Fibroblast of skin of scalp (primary cell): ENCODE measurements around the gene CCL19.
A peak's percentile ranks its signal among the peaks of the same experiment; 100 is the strongest.

Experiments
- DNase-seq: peaks from one replicate; pipeline ENCODE4 v3.0.0-alpha.2; 2013

The CCL19 gene

GRCh38 chr9:34693560-34693959 is 2.5 kb upstream of the CCL19 start:
- no peak for DNase-seq

GRCh38 chr9:34691936-34692315 is 850 bp upstream of the CCL19 start:
- no peak for DNase-seq

- DNase-seq, result no peak
Observed at GRCh38 chr9:34689512-34689911, 1.6 kb downstream of the CCL19 start.

GRCh38 chr9:34689116-34689470 is 2.0 kb downstream of the CCL19 start:
- DNase-seq, result no peak

- DNase-seq, result no peak
Observed at GRCh38 chr9:34688329-34689115, 2.6 kb downstream of the CCL19 start.

GRCh38 chr9:34687276-34688030 is 3.6 kb downstream of the CCL19 start:
- no peak for DNase-seq

GRCh38 chr9:34686732-34687131 is 4.3 kb downstream of the CCL19 start:
- DNase-seq, result no peak

GRCh38 chr9:34686231-34686630 is 4.8 kb downstream of the CCL19 start:
- peak; percentile 60 for DNase-seq

GRCh38 chr9:34685591-34685990 is 5.5 kb downstream of the CCL19 start:
- no peak for DNase-seq

GRCh38 chr9:34684816-34685215 is 6.3 kb downstream of the CCL19 start:
- DNase-seq, result no peak

GRCh38 chr9:34684145-34684544 is 6.9 kb downstream of the CCL19 start:
- no peak for DNase-seq

GRCh38 chr9:34675869-34676268 is 15.2 kb downstream of the CCL19 start:
- DNase-seq, result no peak

- DNase-seq, result peak; percentile 78
Observed at GRCh38 chr9:34675048-34675714, 15.9 kb downstream of the CCL19 start.

- no peak for DNase-seq
Observed at GRCh38 chr9:34674440-34674839, 16.6 kb downstream of the CCL19 start.

GRCh38 chr9:34671307-34671706 is 19.8 kb downstream of the CCL19 start:
- DNase-seq, result no peak

GRCh38 chr9:34669809-34670562 is 21.1 kb downstream of the CCL19 start:
- no peak for DNase-seq

GRCh38 chr9:34665381-34666250 is 25.5 kb downstream of the CCL19 start:
- DNase-seq, result peak; percentile 96

- DNase-seq, result no peak
Observed at GRCh38 chr9:34665067-34665380, 26.1 kb downstream of the CCL19 start.

GRCh38 chr9:34664281-34665066 is 26.6 kb downstream of the CCL19 start:
- DNase-seq, result peak; percentile 77

GRCh38 chr9:34663303-34663605 is 27.8 kb downstream of the CCL19 start:
- DNase-seq, result no peak

- DNase-seq, result no peak
Observed at GRCh38 chr9:34662526-34663302, 28.4 kb downstream of the CCL19 start, which contains the start of gene CCL27. Gene CCL27, minus strand, starts transcription at chr9:34662657. Its CDS starts 24 bp downstream, at chr9:34662633.
